Measurements from ENCODE around the gene METTL2A. TPM values are rescaled to one million over a fixed set of nuclear protein-coding genes. Genes with fewer than 3 reads are reported as not detected.

Gene METTL2A
- polyA plus RNA-seq, 1 of the 3 experiments (the other 2 are of a cell fraction), result 16.8 TPM

- WGBS (ENCODE audit: low lambda C conversion rate), result 24% methylated on average over 1 of the region's 1 CpG
- Histone ChIP-seq H3K36me3 (replicated peaks in 1 of 2; ENCODE audit: control insufficient read depth in 1 of 2, insufficient read depth in 2 of 2, low read length in 1 of 2) (no peaks in the 10 kb centered on the region), H2AFZ (ENCODE audit: low read depth) (no peak overlapping the region), H4K20me1 (ENCODE audit: insufficient read depth) (no peaks in the 10 kb centered on the region), H3K9me2 (no peaks in the 10 kb centered on the region), H3K9ac (no peak overlapping the region), H3K27me3 (ENCODE audit: insufficient read depth) (peaks cover 17% of the 10 kb centered on the region), H3F3A (replicated peaks; ENCODE audit: insufficient read depth) (no peaks in the 10 kb centered on the region), H3K4me1 (ENCODE audit: control insufficient read depth in 1 of 2, insufficient read depth in 2 of 2, low read depth in 1 of 2, low read length in 1 of 2) (no peaks in the 10 kb centered on the region), H3K27ac (ENCODE audit: low read depth in 2 of 2, low read length in 1 of 2) (no peak overlapping the region), H3K4me2 (no peak overlapping the region), H3K9me3 (no peaks in the 10 kb centered on the region), H3K4me3 (ENCODE audit: low read depth in 2 of 2, low read length in 1 of 2) (no peak overlapping the region), H3K79me2 (ENCODE audit: insufficient read depth) (no peaks in the 10 kb centered on the region)
- DNase-seq, result no peak
- ChIA-PET CTCF (no interaction called here), POLR2A (no interaction called here)
- no peak for TF ChIP-seq MXI1 (IDR thresholded peaks at IDR 0.05; ENCODE audit: low read depth, low read length)
- TF ChIP-seq PBX3 (IDR thresholded peaks at IDR 0.05), result no peak
- TF ChIP-seq NRF1 (IDR thresholded peaks at IDR 0.05; ENCODE audit: low read depth, low read length), result no peak
- TF ChIP-seq EZH2phosphoT487 (IDR thresholded peaks at IDR 0.05; ENCODE audit: borderline replicate concordance, low read depth), result no peak
- TF ChIP-seq EP300 (IDR thresholded peaks at IDR 0.05; ENCODE audit: borderline replicate concordance in 1 of 2, low read depth in 1 of 2, low read length in 1 of 2), result no peak
- no peak for TF ChIP-seq RCOR1 (IDR thresholded peaks at IDR 0.05; ENCODE audit: low read length)
- TF ChIP-seq TCF12 (IDR thresholded peaks at IDR 0.05), result no peak
Measured at GRCh38 chr17:62392908-62393307, 30.8 kb upstream of the METTL2A start.

- WGBS (ENCODE audit: low lambda C conversion rate), result 77% methylated on average over 1 of the region's 1 CpG
Measured at GRCh38 chr17:62398891-62399290, 24.8 kb upstream of the METTL2A start.

More at GRCh38 chr17:62398891-62399290, 24.8 kb upstream of the METTL2A start:
- Histone ChIP-seq H4K20me1 (ENCODE audit: insufficient read depth) (no peaks in the 10 kb centered on the region), H3F3A (replicated peaks; ENCODE audit: insufficient read depth) (no peaks in the 10 kb centered on the region), H3K79me2 (ENCODE audit: insufficient read depth) (no peaks in the 10 kb centered on the region), H3K9me3 (no peaks in the 10 kb centered on the region), H3K36me3 (replicated peaks in 1 of 2; ENCODE audit: control insufficient read depth in 1 of 2, insufficient read depth in 2 of 2, low read length in 1 of 2) (no peaks in the 10 kb centered on the region), H3K9me2 (no peaks in the 10 kb centered on the region), H3K27me3 (ENCODE audit: insufficient read depth) (peaks cover 5% of the 10 kb centered on the region; the same call in 1 of the 2 replicates), H3K9ac (no peak overlapping the region), H3K27ac (ENCODE audit: low read depth in 2 of 2, low read length in 1 of 2) (no peak overlapping the region), H3K4me3 (ENCODE audit: low read depth in 2 of 2, low read length in 1 of 2) (no peak overlapping the region), H3K4me1 (ENCODE audit: control insufficient read depth in 1 of 2, insufficient read depth in 2 of 2, low read depth in 1 of 2, low read length in 1 of 2) (no peaks in the 10 kb centered on the region), H3K4me2 (no peak overlapping the region), H2AFZ (ENCODE audit: low read depth) (no peak overlapping the region)
- no peak for DNase-seq
- TF ChIP-seq MAX (IDR thresholded peaks at IDR 0.05; ENCODE audit: low read depth) (no peak), RAD21 (IDR thresholded peaks at IDR 0.05; ENCODE audit: low read length) (no peak), GABPA (IDR thresholded peaks at IDR 0.05; ENCODE audit: low read depth) (no peak), CTCF (IDR thresholded peaks at IDR 0.05) (no peak), PBX3 (IDR thresholded peaks at IDR 0.05) (no peak), USF1 (IDR thresholded peaks at IDR 0.05; ENCODE audit: borderline replicate concordance, low read depth) (no peak), CHD2 (IDR thresholded peaks at IDR 0.05; ENCODE audit: low read length, partially characterized antibody) (no peak), USF2 (IDR thresholded peaks at IDR 0.05; ENCODE audit: borderline replicate concordance, low read depth, low read length) (no peak), TAF1 (IDR thresholded peaks at IDR 0.05; ENCODE audit: borderline replicate concordance, low read depth, low read length) (no peak), NFIC (IDR thresholded peaks at IDR 0.05; ENCODE audit: borderline replicate concordance) (no peak), FOSL2 (IDR thresholded peaks at IDR 0.05; ENCODE audit: borderline replicate concordance, low read depth) (no peak), MXI1 (IDR thresholded peaks at IDR 0.05; ENCODE audit: low read depth, low read length) (no peak), SMC3 (IDR thresholded peaks at IDR 0.05; ENCODE audit: low read depth, low read length) (no peak), YY1 (IDR thresholded peaks at IDR 0.05; ENCODE audit: low read depth) (no peak), RXRA (IDR thresholded peaks at IDR 0.05; ENCODE audit: borderline replicate concordance, low read depth) (no peak)
- ChIA-PET CTCF (no interaction called here), POLR2A (no interaction called here)

Measured in SK-N-SH (cell line).